Endothelial cell (in vitro differentiated cells): ENCODE measurements around the gene SUSD5. TPM values are rescaled to one million over a fixed set of nuclear protein-coding genes. Genes with fewer than 3 reads are reported as not detected.

Experiments used
- DNase-seq: peaks from one replicate; pipeline ENCODE4 v3.0.0; 2021; ENCODE audit warnings: low spot score
- H3K27ac Mint-ChIP-seq: one replicate; pipeline ENCODE4 v1.8.0; 2021; ENCODE audit warnings: mixed read lengths, inconsistent platforms; ENCODE audit not compliant: unreplicated experiment
- H3K27me3 Mint-ChIP-seq: one replicate; pipeline ENCODE4 v1.8.0; 2021; ENCODE audit warnings: mild to moderate bottlenecking, moderate library complexity, mixed read lengths, inconsistent platforms; ENCODE audit not compliant: unreplicated experiment
- H3K36me3 Mint-ChIP-seq: one replicate; pipeline ENCODE4 v1.8.0; 2021; ENCODE audit warnings: mild to moderate bottlenecking, low read depth, mixed read lengths, inconsistent platforms; ENCODE audit not compliant: unreplicated experiment
- H3K4me1 Mint-ChIP-seq: one replicate; pipeline ENCODE4 v1.8.0; 2021; ENCODE audit warnings: mild to moderate bottlenecking, mixed read lengths, inconsistent platforms; ENCODE audit not compliant: unreplicated experiment
- H3K4me3 Mint-ChIP-seq: one replicate; pipeline ENCODE4 v1.8.0; 2021; ENCODE audit warnings: mild to moderate bottlenecking, mixed read lengths, inconsistent platforms; ENCODE audit not compliant: unreplicated experiment
- H3K9me3 Mint-ChIP-seq: one replicate; pipeline ENCODE4 v1.8.0; 2021; ENCODE audit warnings: mixed read lengths, inconsistent platforms; ENCODE audit not compliant: unreplicated experiment
- total RNA-seq: library from RNA; stranded (reverse); fragmentation: NEBNext Ultra II Directional; extraction: Animal tissue kit (Norgen Biotek cat#: 25700); gene quantifications from one replicate; pipeline ENCODE4 v1.2.1, GENCODE V29; 2021; ENCODE audit not compliant: unreplicated experiment
- TF ChIP-seq, protein P1 (sequence below): fragments of 200-600 bp; sonication (generic); IDR thresholded peaks from one replicate; pipeline ENCODE4 v1.5.0; 2021; ENCODE audit warnings: antibody characterized with exemption; ENCODE audit not compliant: unreplicated experiment

Gene SUSD5
- total RNA-seq, 1 donor from 2014 or later, result 3.9 TPM

GRCh38 chr3:33219175-33219487, 521 bp upstream of the SUSD5 start:
- H3K27me3 Mint-ChIP-seq, result peaks cover 17% of the 10 kb centered on the region

DNA sequence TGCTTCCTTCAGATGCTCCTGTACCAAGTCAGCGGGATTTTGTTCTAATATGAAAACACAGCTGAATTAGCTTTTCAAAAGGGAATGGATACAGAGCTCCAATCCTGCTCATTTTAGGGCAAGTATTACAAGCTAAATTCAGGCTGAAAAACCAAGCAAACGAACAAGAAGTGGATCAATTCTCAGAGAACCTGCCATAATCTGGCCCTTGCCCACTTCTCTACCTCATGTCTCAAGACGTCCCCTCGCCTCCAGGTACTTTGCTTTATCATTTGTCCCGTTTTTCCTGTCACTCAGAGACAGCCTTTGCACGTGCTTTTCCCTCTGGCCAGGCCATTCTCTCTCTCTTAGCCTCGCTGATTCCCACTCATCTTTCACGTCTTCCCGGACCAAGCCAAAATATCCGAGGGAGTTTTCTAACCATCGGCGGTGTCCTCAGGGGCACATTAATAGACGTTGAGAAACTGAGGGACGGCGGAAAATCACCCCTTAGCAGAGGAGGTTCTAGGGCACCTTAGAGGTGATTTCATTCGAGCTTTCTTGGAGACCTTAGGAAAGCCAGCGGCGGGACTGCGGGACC, 654 bp downstream of the SUSD5 start:
- DNase-seq, result no peak
- Mint-ChIP-seq H3K9me3 (no peaks in the 10 kb centered on the region), H3K36me3 (peaks cover 4% of the 10 kb centered on the region), H3K27ac (no peak overlapping the region), H3K27me3 (peaks cover 15% of the 10 kb centered on the region), H3K4me1 (peaks cover 12% of the 10 kb centered on the region), H3K4me3 (peak overlapping the region; percentile 88)
- TF ChIP-seq, protein P1, sequence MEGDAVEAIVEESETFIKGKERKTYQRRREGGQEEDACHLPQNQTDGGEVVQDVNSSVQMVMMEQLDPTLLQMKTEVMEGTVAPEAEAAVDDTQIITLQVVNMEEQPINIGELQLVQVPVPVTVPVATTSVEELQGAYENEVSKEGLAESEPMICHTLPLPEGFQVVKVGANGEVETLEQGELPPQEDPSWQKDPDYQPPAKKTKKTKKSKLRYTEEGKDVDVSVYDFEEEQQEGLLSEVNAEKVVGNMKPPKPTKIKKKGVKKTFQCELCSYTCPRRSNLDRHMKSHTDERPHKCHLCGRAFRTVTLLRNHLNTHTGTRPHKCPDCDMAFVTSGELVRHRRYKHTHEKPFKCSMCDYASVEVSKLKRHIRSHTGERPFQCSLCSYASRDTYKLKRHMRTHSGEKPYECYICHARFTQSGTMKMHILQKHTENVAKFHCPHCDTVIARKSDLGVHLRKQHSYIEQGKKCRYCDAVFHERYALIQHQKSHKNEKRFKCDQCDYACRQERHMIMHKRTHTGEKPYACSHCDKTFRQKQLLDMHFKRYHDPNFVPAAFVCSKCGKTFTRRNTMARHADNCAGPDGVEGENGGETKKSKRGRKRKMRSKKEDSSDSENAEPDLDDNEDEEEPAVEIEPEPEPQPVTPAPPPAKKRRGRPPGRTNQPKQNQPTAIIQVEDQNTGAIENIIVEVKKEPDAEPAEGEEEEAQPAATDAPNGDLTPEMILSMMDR, result no peak

More at GRCh38 chr3:33219175-33219487, 521 bp upstream of the SUSD5 start:
- Mint-ChIP-seq H3K9me3 (no peaks in the 10 kb centered on the region), H3K36me3 (peaks cover 4% of the 10 kb centered on the region), H3K4me3 (peak overlapping the region; percentile 88), H3K27ac (no peak overlapping the region), H3K4me1 (peaks cover 12% of the 10 kb centered on the region)
- TF ChIP-seq, protein P1, result no peak
- no peak for DNase-seq

- H3K4me1 Mint-ChIP-seq, result peaks cover 12% of the 10 kb centered on the region
- no peak overlapping the region for H3K27ac Mint-ChIP-seq
- TF ChIP-seq, protein P1, result no peak
- H3K4me3 Mint-ChIP-seq, result no peak overlapping the region
- H3K36me3 Mint-ChIP-seq, result peaks cover 4% of the 10 kb centered on the region
- peaks cover 12% of the 10 kb centered on the region for H3K27me3 Mint-ChIP-seq
- no peak for DNase-seq
- H3K9me3 Mint-ChIP-seq, result no peaks in the 10 kb centered on the region
These were observed 2.9 kb downstream of the SUSD5 start for GRCh38 chr3:33215739-33216138.

GRCh38 chr3:33212406-33212805, 6.2 kb downstream of the SUSD5 start:
- TF ChIP-seq, protein P1, result no peak
- H3K36me3 Mint-ChIP-seq, result peaks cover 12% of the 10 kb centered on the region
- H3K9me3 Mint-ChIP-seq, result no peaks in the 10 kb centered on the region
- H3K27ac Mint-ChIP-seq, result no peak overlapping the region
- peaks cover 1% of the 10 kb centered on the region for H3K27me3 Mint-ChIP-seq
- H3K4me1 Mint-ChIP-seq, result peaks cover under 1% of the 10 kb centered on the region
- no peak overlapping the region for H3K4me3 Mint-ChIP-seq
- no peak for DNase-seq

DNA sequence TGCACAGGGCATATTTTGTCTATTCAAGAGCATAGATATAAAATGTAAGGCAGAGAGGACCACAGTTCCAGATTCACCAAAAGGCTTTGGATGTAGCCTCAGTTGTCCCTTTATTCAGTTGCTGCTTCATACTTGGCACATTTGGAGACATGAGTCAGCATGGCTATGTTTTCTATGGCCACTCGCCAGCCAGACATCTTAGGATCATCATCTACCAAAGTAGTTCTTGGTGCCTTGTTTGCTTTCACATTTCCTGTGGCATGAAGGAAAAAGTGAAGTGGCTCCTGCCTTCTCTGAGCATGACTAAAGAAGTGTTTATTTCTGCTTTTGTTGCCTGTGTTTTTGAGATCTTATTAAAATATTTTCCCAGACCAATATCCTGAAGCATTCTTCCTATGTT, 7.2 kb downstream of the SUSD5 start:
- Mint-ChIP-seq H3K9me3 (no peaks in the 10 kb centered on the region), H3K4me1 (no peaks in the 10 kb centered on the region), H3K27ac (no peak overlapping the region), H3K36me3 (peaks cover 13% of the 10 kb centered on the region), H3K27me3 (no peaks in the 10 kb centered on the region), H3K4me3 (no peak overlapping the region)
- no peak for DNase-seq
- TF ChIP-seq, protein P1, result no peak
